ENCODE results near the gene SOX21. TPM values are rescaled to one million over a fixed set of nuclear protein-coding genes. Genes with fewer than 3 reads are reported as not detected.

The SOX21 gene
- total RNA-seq, 1 donor from 2014 or later: 1.1 TPM

GRCh38 chr13:94710881-94711560, 1.3 kb downstream of the SOX21 start:
- DNase-seq (ENCODE audit: low read depth): no peak
- FAIRE-seq: no peak
- peak overlapping the region; percentile 30 for H3K4me3 ChIP-seq (ENCODE audit: low read depth, low read length)
- H3K36me3 ChIP-seq (ENCODE audit: control insufficient read depth, insufficient read depth, low read length): no peaks in the 10 kb centered on the region
- peaks cover 12% of the 10 kb centered on the region for H3K27me3 ChIP-seq (ENCODE audit: control insufficient read depth, insufficient read depth, low read length)
- no peak for TF ChIP-seq CTCF (IDR thresholded peaks at IDR 0.05; ENCODE audit: insufficient read depth, low read length, severe bottlenecking)

- Histone ChIP-seq H3K27me3 (ENCODE audit: control insufficient read depth, insufficient read depth, low read length) (peaks cover 16% of the 10 kb centered on the region), H3K36me3 (ENCODE audit: control insufficient read depth, insufficient read depth, low read length) (no peaks in the 10 kb centered on the region), H3K4me3 (ENCODE audit: low read depth, low read length) (no peak overlapping the region)
- DNase-seq (ENCODE audit: low read depth): no peak
- no peak for FAIRE-seq
- no peak for TF ChIP-seq CTCF (IDR thresholded peaks at IDR 0.05; ENCODE audit: insufficient read depth, low read length, severe bottlenecking)
Measured at GRCh38 chr13:94710065-94710781, 2.1 kb downstream of the SOX21 start.

DNA sequence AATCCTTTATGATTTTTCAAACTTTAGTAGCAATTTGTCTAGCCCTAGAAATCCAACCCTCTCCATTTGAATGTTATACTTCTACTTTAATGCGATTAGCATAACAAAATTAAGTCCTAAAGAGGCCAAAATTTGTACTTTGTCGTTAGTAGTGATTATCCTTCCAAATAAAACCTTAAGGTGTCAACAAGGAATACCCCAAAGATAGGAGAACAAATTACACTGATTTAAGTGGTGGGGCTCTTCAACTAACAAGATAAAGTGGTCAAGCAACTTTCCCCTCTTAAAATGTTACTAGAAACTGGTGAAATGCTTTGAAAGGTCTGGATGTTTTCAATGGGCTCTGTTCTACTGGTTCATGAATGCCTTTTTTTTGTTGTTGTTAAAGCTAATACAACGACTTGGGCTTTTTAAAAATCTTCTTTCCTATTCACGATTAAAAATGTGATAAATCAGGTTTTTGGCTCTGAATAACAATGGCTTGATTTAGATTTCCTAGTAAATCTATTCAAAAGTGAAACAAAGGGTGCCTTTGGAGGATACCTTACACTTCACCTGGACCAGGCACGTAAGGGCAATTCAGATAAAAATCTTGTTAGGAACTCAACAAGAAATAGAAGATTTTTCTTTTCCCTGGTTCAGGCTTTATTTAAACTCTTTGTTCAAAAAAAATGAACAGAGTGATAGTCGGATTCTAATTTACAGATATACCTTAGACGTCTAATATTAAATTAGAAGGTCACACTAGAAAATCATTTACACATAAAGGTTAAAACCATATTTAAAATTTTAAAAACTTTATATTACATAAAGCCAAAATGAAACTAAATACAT, 3.1 kb downstream of the SOX21 start:
- FAIRE-seq: no peak
- no peaks in the 10 kb centered on the region for H3K36me3 ChIP-seq (ENCODE audit: control insufficient read depth, insufficient read depth, low read length)
- TF ChIP-seq CTCF (IDR thresholded peaks at IDR 0.05; ENCODE audit: insufficient read depth, low read length, severe bottlenecking): no peak
- peaks cover 20% of the 10 kb centered on the region for H3K27me3 ChIP-seq (ENCODE audit: control insufficient read depth, insufficient read depth, low read length)
- H3K4me3 ChIP-seq (ENCODE audit: low read depth, low read length): no peak overlapping the region
- no peak for DNase-seq (ENCODE audit: low read depth)

DNA sequence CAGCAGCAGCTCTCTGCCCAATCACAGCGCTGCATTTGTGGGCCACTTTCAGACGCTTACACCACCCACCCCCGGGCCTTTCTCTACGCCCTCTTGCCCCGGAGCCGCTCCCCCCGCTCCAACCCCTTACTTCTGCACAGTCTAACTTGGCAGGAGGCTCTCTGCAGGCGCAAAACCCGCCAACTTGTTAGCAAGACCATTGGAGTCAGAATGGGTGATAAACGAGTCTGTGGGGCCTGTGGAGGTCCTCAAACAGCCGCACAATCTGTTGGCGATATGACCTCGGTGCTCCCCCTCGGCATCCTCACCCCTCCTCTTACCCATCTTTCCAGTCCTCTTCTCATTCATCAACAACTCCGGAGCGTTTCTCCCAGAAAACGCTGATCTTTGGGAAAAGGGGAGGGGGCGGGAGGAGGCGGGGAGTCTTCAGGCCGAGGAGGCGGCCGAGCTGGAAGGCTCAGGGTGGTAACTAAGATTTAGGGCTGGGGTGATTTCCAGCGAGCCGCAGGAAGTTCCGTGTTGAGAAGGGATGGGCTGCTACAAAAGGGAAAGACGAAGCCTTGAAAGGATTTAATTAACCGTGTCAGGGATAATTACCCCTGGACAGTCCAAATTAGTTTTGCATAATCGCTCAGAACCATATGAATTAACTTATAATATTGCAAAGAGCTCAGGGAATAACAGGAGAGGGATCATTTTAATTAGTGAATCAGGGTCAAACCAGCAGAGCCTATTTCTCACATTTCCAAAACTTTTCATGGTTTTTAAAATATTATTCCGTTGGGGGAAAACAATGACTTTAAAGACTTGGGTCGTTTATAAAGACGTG, 4.1 kb downstream of the SOX21 start:
- peak overlapping the region; percentile 9 for H3K4me3 ChIP-seq (ENCODE audit: low read depth, low read length)
- FAIRE-seq: no peak
- no peak for DNase-seq (ENCODE audit: low read depth)

More for the DNA sequence above, 4.1 kb downstream of the SOX21 start:
- no peak for TF ChIP-seq CTCF (IDR thresholded peaks at IDR 0.05; ENCODE audit: insufficient read depth, low read length, severe bottlenecking)
- H3K27me3 ChIP-seq (ENCODE audit: control insufficient read depth, insufficient read depth, low read length): peaks cover 26% of the 10 kb centered on the region
- H3K36me3 ChIP-seq (ENCODE audit: control insufficient read depth, insufficient read depth, low read length): no peaks in the 10 kb centered on the region

All from bronchial epithelial cell (primary cell).